Tibial nerve (tissue), 4 donors: ENCODE data around the gene VSIG8.

Experiments used
- EP300 ChIP-seq, 2 donors: sonication (generic); formaldehyde crosslinking; IDR thresholded peaks; one replicate each; pipeline ENCODE4 v1.6.1; 2017; ENCODE audit warnings: antibody characterized with exemption in 2 of 2, mild to moderate bottlenecking in 1 of 2
- POLR2A ChIP-seq, 2 donors: fragments of 450-650 bp; IDR thresholded peaks; one replicate each; pipeline ENCODE4 v1.6.1; 2017; ENCODE audit warnings: antibody characterized with exemption in 2 of 2, mild to moderate bottlenecking in 2 of 2, moderate library complexity in 2 of 2
- TF ChIP-seq, protein P1 (sequence below), 5 experiments: fragments of 200-600 bp in 3 of 5; fragments of 450-650 bp in 2 of 5; sonication (generic) in 3 of 5; IDR thresholded peaks; one replicate each; pipeline ENCODE4 v1.5.1; 2016 to 2019; ENCODE audit warnings: antibody characterized with exemption in 5 of 5, mild to moderate bottlenecking in 3 of 5, moderate library complexity in 2 of 5

DNA sequence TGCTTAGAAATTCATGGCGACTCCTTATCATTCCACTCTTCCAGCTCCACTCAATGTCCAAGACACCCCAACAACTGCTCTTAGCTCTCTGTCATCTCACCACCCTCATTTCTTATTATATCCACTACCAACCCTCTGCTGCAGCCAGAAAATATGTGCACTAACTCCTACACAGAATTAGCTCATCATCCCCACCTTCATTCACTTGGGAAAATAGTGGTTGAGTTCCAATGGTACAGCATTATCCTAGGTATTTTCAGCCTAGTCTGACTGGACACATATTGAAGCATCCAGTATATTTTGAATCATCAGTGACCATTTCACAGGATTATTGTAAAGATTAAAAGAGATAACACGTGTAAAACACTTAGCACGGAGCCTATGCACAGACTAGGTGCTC, 16.7 kb upstream of the VSIG8 start:
- TF ChIP-seq, protein P1, sequence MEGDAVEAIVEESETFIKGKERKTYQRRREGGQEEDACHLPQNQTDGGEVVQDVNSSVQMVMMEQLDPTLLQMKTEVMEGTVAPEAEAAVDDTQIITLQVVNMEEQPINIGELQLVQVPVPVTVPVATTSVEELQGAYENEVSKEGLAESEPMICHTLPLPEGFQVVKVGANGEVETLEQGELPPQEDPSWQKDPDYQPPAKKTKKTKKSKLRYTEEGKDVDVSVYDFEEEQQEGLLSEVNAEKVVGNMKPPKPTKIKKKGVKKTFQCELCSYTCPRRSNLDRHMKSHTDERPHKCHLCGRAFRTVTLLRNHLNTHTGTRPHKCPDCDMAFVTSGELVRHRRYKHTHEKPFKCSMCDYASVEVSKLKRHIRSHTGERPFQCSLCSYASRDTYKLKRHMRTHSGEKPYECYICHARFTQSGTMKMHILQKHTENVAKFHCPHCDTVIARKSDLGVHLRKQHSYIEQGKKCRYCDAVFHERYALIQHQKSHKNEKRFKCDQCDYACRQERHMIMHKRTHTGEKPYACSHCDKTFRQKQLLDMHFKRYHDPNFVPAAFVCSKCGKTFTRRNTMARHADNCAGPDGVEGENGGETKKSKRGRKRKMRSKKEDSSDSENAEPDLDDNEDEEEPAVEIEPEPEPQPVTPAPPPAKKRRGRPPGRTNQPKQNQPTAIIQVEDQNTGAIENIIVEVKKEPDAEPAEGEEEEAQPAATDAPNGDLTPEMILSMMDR (IDR thresholded peaks at IDR 0.05): no peak
- TF ChIP-seq EP300 (IDR thresholded peaks at IDR 0.05) (no peak), POLR2A (IDR thresholded peaks at IDR 0.05) (no peak)
